ENCODE results near the gene SAP25. TPM values are rescaled to one million over a fixed set of nuclear protein-coding genes. Genes with fewer than 3 reads are reported as not detected.

Gene SAP25
- total and polyA plus RNA-seq, 12 donors = 0.36 to 2.3 (median 0.70) TPM; not detected in 5

GRCh38 chr7:100604976-100605911, 31.5 kb upstream of the SAP25 start:
- Histone ChIP-seq H3K4me1 (peaks cover 0 to 36% (median 23%) of the 10 kb centered on the region in 9 donors), H3K27ac (peak overlapping the region in 9 of 10 donors; percentile 73 to 88 (median 82)), H3K36me3 (peaks cover 0 to 12% (median 0%) of the 10 kb centered on the region in 9 donors), H3K4me3 (peak overlapping the region; percentile 45 to 86 (median 74)), H3K27me3 (peaks cover 0 to 11% (median 0%) of the 10 kb centered on the region in 7 donors), H3K9me3 (no peaks in the 10 kb centered on the region)
- DNase-seq = peak; percentile 42 to 69
- ATAC-seq = peak in 5 of 8 donors; percentile 22 to 43 (median 35)
- intact Hi-C loops (cut with DNase I) = loop anchor here in 6 of 10 donors (2.0 to 10.0 kb wide), 6 partner anchors 18 to 90 kb away; partner anchors contain the start of genes GIGYF1 (in 2 of the 6), FBXO24 (in 1 of the 6), GNB2 (in 1 of the 6) and LRCH4 (in 1 of the 6)
- TF ChIP-seq, protein P1, sequence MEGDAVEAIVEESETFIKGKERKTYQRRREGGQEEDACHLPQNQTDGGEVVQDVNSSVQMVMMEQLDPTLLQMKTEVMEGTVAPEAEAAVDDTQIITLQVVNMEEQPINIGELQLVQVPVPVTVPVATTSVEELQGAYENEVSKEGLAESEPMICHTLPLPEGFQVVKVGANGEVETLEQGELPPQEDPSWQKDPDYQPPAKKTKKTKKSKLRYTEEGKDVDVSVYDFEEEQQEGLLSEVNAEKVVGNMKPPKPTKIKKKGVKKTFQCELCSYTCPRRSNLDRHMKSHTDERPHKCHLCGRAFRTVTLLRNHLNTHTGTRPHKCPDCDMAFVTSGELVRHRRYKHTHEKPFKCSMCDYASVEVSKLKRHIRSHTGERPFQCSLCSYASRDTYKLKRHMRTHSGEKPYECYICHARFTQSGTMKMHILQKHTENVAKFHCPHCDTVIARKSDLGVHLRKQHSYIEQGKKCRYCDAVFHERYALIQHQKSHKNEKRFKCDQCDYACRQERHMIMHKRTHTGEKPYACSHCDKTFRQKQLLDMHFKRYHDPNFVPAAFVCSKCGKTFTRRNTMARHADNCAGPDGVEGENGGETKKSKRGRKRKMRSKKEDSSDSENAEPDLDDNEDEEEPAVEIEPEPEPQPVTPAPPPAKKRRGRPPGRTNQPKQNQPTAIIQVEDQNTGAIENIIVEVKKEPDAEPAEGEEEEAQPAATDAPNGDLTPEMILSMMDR (IDR thresholded peaks at IDR 0.05) = no peak
- 15 to 19% methylated on average over 68 of the region's 68 CpGs for WGBS, 2 donors

- ATAC-seq = peak; percentile 76 to 86 (median 82)
- Histone ChIP-seq H3K27ac (peak overlapping the region; percentile 35 to 88 (median 80)), H3K4me1 (peaks cover 0 to 36% (median 23%) of the 10 kb centered on the region in 9 donors), H3K9me3 (no peaks in the 10 kb centered on the region), H3K27me3 (peaks cover 0 to 11% (median 0%) of the 10 kb centered on the region in 7 donors), H3K36me3 (peaks cover 0 to 12% (median 0%) of the 10 kb centered on the region in 9 donors), H3K4me3 (peak overlapping the region; percentile 45 to 86 (median 74))
- TF ChIP-seq, protein P1 (IDR thresholded peaks at IDR 0.05) = peak in 8 of 9 donors; percentile 26 to 66 (median 55)
- WGBS, 2 donors = 1 to 2% methylated on average over 57 to 68 of the region's 70 CpGs
- peak; percentile 75 to 86 for DNase-seq
- intact Hi-C loops (cut with DNase I) = loop anchor here in 4 of 10 donors (2.0 to 10.0 kb wide), 4 partner anchors 18 to 90 kb away; partner anchors contain the start of genes GIGYF1 (in 2 of the 4), FBXO24 (in 1 of the 4) and LRCH4 (in 1 of the 4)
Observed at GRCh38 chr7:100604028-100604975, 30.6 kb upstream of the SAP25 start.

GRCh38 chr7:100603726-100604027, 30.0 kb upstream of the SAP25 start:
- intact Hi-C loops (cut with DNase I) = loop anchor here in 4 of 10 donors (2.0 to 10.0 kb wide), 4 partner anchors 17 to 91 kb away; partner anchors contain the start of genes FBXO24 (in 2 of the 4), GIGYF1 (in 2 of the 4) and LRCH4 (in 2 of the 4)
- peak overlapping the region in 9 of 10 donors; percentile 45 to 86 (median 77) for H3K4me3 ChIP-seq
- H3K9me3 ChIP-seq = no peaks in the 10 kb centered on the region
- peak in 3 of 8 donors; percentile 0 to 1 (median 0) for ATAC-seq
- peaks cover 0 to 12% (median 0%) of the 10 kb centered on the region in 9 donors for H3K36me3 ChIP-seq
- peaks cover 0 to 11% (median 0%) of the 10 kb centered on the region in 7 donors for H3K27me3 ChIP-seq
- peaks cover 0 to 36% (median 23%) of the 10 kb centered on the region in 9 donors for H3K4me1 ChIP-seq
- TF ChIP-seq, protein P1 (IDR thresholded peaks at IDR 0.05) = no peak
- H3K27ac ChIP-seq = peak overlapping the region; percentile 35 to 88 (median 79)
- 17 to 18% methylated on average over 10 of the region's 10 CpGs for WGBS, 2 donors
- no peak for DNase-seq
